OCI-M1 (cell line): ENCODE measurements around the gene CD109.

Source experiments
- DNase-seq: peaks from one replicate; lab custom pipeline; 2025; lab: John Stamatoyannopoulos, UW

Gene CD109

GRCh38 chr6:73727114-73727513, 31.1 kb downstream of the CD109 start:
- DNase-seq, result no peak

- peak; percentile 78 for DNase-seq
Observed at GRCh38 chr6:73728548-73729205, 32.7 kb downstream of the CD109 start.

GRCh38 chr6:73731285-73731684, 35.3 kb downstream of the CD109 start:
- DNase-seq, result no peak

- peak; percentile 88 for DNase-seq
Observed at GRCh38 chr6:73732845-73733675, 37.1 kb downstream of the CD109 start.

GRCh38 chr6:73733791-73734190, 37.8 kb downstream of the CD109 start:
- no peak for DNase-seq

GRCh38 chr6:73734832-73735453, 38.9 kb downstream of the CD109 start:
- DNase-seq, result no peak

GRCh38 chr6:73738367-73739028, 42.5 kb downstream of the CD109 start:
- DNase-seq, result no peak

GRCh38 chr6:73739096-73739495, 43.1 kb downstream of the CD109 start:
- DNase-seq, result peak; percentile 87

- DNase-seq, result no peak
Observed at GRCh38 chr6:73742433-73742832, 46.4 kb downstream of the CD109 start.

GRCh38 chr6:73743081-73743480, 47.1 kb downstream of the CD109 start:
- DNase-seq, result peak; percentile 52

GRCh38 chr6:73743556-73743955, 47.6 kb downstream of the CD109 start:
- DNase-seq, result peak; percentile 22

- DNase-seq, result no peak
Observed at GRCh38 chr6:73746787-73747186, 50.8 kb downstream of the CD109 start.

- DNase-seq, result peak; percentile 74
Observed at GRCh38 chr6:73747289-73747688, 51.3 kb downstream of the CD109 start.

GRCh38 chr6:73752943-73753342, 56.9 kb downstream of the CD109 start:
- no peak for DNase-seq

- DNase-seq, result no peak
Observed at GRCh38 chr6:73766040-73766439, 70.0 kb downstream of the CD109 start.

- peak; percentile 42 for DNase-seq
Observed at GRCh38 chr6:73768558-73768957, 72.6 kb downstream of the CD109 start.

- no peak for DNase-seq
Observed at GRCh38 chr6:73769976-73770375, 74.0 kb downstream of the CD109 start.

GRCh38 chr6:73774311-73774774, 78.3 kb downstream of the CD109 start:
- DNase-seq, result peak; percentile 49

- DNase-seq, result no peak
Observed at GRCh38 chr6:73779943-73780342, 83.9 kb downstream of the CD109 start.

GRCh38 chr6:73782911-73783310, 86.9 kb downstream of the CD109 start:
- DNase-seq, result no peak

- no peak for DNase-seq
Observed at GRCh38 chr6:73784726-73785505, 88.9 kb downstream of the CD109 start.

- no peak for DNase-seq
Observed at GRCh38 chr6:73790574-73790973, 94.6 kb downstream of the CD109 start.
